ENCODE measurements around the gene DST. TPM values are rescaled to one million over a fixed set of nuclear protein-coding genes. Genes with fewer than 3 reads are reported as not detected.
"Not testable (repeated sequence)": the region's sequence is repeated elsewhere in the genome, so short reads cannot be mapped to it uniquely, and the experiment has no call there.

DST gene
- total RNA-seq, 2 experiments from 2014 or later, result 5.7 to 5.9 TPM

DNA sequence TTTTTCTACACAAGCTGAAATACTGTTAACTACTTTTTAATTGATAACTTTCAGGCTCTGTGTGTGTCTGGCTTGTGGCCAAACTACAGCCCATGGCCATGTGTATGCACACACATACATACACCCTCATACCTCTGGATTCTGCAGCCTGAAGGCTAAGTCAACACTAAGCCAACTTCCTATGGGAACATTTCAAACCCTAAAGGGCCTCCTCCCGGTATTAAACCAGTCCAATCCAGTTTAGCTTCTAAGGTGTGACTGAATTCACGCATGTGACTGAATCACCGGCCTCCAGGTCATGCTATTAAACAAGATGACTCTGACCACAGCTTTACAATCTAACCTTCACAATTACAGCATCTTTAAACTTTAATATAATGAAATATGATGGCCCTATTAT, 20.7 kb upstream of the DST start:
- Histone ChIP-seq H3K4me1 (ENCODE audit: insufficient read depth, low read length) (no peaks in the 10 kb centered on the region), H3K4me3 (ENCODE audit: low read length) (no peak overlapping the region), H3K27me3 (ENCODE audit: control insufficient read depth in 1 of 2, insufficient read depth in 2 of 2, low read length in 2 of 2) (no peaks in the 10 kb centered on the region), H3K36me3 (ENCODE audit: insufficient read depth, low read length) (no peaks in the 10 kb centered on the region), H3K27ac (ENCODE audit: low read depth in 1 of 2, low read length in 2 of 2) (no peak overlapping the region), H3K9me3 (ENCODE audit: control insufficient read depth in 1 of 2, insufficient read depth in 1 of 2, low read length in 2 of 2) (no peaks in the 10 kb centered on the region)
- intact Hi-C loops (cut with DNase I, micrococcal nuclease), result no loop called here
- DNase-seq (no peak), ATAC-seq (ENCODE audit: poor library complexity) (no peak)
- H3K27me3 Mint-ChIP-seq, result no peaks in the 10 kb centered on the region
- ChIA-PET CTCF (no interaction called here), POLR2A (no interaction called here)
- no peaks in the 10 kb centered on the region for H3K36me3 Mint-ChIP-seq (ENCODE audit: low read depth)
- H3K4me1 Mint-ChIP-seq (ENCODE audit: low read depth), result no peaks in the 10 kb centered on the region
- H3K4me3 Mint-ChIP-seq, result no peak overlapping the region
- TF ChIP-seq, protein P1, sequence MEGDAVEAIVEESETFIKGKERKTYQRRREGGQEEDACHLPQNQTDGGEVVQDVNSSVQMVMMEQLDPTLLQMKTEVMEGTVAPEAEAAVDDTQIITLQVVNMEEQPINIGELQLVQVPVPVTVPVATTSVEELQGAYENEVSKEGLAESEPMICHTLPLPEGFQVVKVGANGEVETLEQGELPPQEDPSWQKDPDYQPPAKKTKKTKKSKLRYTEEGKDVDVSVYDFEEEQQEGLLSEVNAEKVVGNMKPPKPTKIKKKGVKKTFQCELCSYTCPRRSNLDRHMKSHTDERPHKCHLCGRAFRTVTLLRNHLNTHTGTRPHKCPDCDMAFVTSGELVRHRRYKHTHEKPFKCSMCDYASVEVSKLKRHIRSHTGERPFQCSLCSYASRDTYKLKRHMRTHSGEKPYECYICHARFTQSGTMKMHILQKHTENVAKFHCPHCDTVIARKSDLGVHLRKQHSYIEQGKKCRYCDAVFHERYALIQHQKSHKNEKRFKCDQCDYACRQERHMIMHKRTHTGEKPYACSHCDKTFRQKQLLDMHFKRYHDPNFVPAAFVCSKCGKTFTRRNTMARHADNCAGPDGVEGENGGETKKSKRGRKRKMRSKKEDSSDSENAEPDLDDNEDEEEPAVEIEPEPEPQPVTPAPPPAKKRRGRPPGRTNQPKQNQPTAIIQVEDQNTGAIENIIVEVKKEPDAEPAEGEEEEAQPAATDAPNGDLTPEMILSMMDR (IDR thresholded peaks at IDR 0.05), result no peak
- no peak overlapping the region for H3K27ac Mint-ChIP-seq
- H3K9me3 Mint-ChIP-seq, result no peaks in the 10 kb centered on the region

DNA sequence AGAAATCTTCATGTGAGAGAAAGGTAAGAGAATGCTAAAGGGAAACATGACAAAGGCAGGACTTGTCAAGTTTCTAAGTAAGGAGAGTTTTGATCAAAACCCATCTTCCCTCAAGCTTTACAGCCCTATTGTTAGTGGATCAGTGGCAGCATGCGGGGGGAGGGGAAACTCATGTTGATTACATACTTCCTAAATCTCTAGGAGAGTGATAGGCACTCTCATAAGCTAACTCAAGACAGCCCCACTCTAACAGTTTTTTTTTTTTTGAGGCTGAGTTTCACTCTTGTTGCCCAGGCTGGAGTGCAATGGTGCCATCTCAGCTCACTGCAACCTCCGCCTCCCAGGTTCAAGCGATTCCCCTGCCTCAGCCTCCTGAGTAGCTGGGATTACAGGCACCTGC, 18.6 kb upstream of the DST start:
- CTCF ChIA-PET; H3K4me3 ChIP-seq (ENCODE audit: low read length); DNase-seq; H3K4me1 ChIP-seq (ENCODE audit: insufficient read depth, low read length); H3K36me3 ChIP-seq (ENCODE audit: insufficient read depth, low read length); H3K27ac ChIP-seq (ENCODE audit: low read depth in 1 of 2, low read length in 2 of 2); intact Hi-C loops (cut with DNase I, micrococcal nuclease); H3K4me3 Mint-ChIP-seq; H3K27me3 ChIP-seq (ENCODE audit: control insufficient read depth in 1 of 2, insufficient read depth in 2 of 2, low read length in 2 of 2); H3K9me3 ChIP-seq (ENCODE audit: control insufficient read depth in 1 of 2, insufficient read depth in 1 of 2, low read length in 2 of 2); H3K36me3 Mint-ChIP-seq (ENCODE audit: low read depth); H3K27me3 Mint-ChIP-seq; ATAC-seq (ENCODE audit: poor library complexity); H3K9me3 Mint-ChIP-seq; H3K4me1 Mint-ChIP-seq (ENCODE audit: low read depth); POLR2A ChIA-PET; H3K27ac Mint-ChIP-seq: not testable (repeated sequence)

DNA sequence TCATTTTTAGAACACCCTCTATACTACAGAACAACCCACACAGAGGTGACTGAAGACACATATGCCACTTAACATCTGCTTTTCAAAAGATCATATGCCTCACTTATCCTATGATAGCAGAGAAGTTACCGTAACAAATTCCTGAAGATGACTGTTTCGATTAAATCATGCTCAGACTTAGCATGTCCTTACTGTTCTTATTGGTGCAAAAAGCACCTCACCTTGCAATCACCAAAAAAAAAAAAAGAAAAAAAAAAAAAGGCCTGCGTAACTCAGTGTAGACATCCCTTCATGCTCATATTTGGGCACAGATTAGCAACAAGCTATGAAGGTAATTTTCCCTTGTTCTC, 17.7 kb upstream of the DST start:
- Mint-ChIP-seq H3K27me3 (no peaks in the 10 kb centered on the region), H3K4me1 (ENCODE audit: low read depth) (no peaks in the 10 kb centered on the region), H3K36me3 (ENCODE audit: low read depth) (no peaks in the 10 kb centered on the region), H3K27ac (no peak overlapping the region), H3K4me3 (no peak overlapping the region), H3K9me3 (no peaks in the 10 kb centered on the region)
- intact Hi-C loops (cut with DNase I, micrococcal nuclease), result no loop called here
- CTCF ChIA-PET, result interaction anchor here (0.7 kb wide), 1 partner anchor 182 kb away, joined by 4 read pairs; no protein-coding TSS in a partner anchor
- DNase-seq, result no peak
- TF ChIP-seq, protein P1 (IDR thresholded peaks at IDR 0.05), result no peak
- Histone ChIP-seq H3K4me3 (ENCODE audit: low read length) (no peak overlapping the region), H3K27me3 (ENCODE audit: control insufficient read depth in 1 of 2, insufficient read depth in 2 of 2, low read length in 2 of 2) (no peaks in the 10 kb centered on the region), H3K9me3 (ENCODE audit: control insufficient read depth in 1 of 2, insufficient read depth in 1 of 2, low read length in 2 of 2) (no peaks in the 10 kb centered on the region), H3K4me1 (ENCODE audit: insufficient read depth, low read length) (no peaks in the 10 kb centered on the region), H3K36me3 (ENCODE audit: insufficient read depth, low read length) (no peaks in the 10 kb centered on the region), H3K27ac (ENCODE audit: low read depth in 1 of 2, low read length in 2 of 2) (no peak overlapping the region)
- ATAC-seq (ENCODE audit: poor library complexity), result no peak
- POLR2A ChIA-PET, result no interaction called here

DNA sequence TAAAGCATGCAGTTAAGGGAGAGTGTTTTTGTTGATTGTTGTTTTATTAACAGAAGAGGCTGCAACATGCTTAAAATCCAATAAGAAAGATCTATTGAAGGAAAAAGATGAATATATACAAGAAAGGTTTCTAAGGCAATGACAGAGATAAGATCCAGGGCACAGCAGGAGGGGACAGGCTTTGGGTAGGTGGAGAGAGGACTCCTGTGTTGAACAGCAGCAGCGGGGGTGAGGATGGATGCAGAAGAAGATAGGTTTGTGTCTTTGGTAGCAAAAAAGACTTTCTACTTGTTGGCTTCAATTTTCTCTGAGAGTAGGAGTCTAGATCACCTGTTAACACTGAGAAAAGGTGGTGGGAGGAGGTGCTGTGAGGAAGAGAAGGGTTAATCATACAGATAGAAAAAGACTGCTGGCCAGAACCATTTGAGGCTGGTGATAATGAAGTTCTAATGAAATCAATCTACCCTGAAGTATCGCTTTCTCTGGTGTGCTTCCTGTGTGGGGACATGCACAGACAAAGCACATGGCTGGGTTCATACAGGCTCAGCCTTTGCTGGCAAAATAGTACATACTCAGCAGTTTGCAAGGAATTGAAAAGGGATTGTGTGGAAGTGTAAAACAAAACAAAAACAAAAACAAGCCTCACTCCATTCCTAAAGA, 17.2 kb upstream of the DST start:
- CTCF ChIA-PET, result no interaction called here
- Histone ChIP-seq H3K4me3 (ENCODE audit: low read length) (no peak overlapping the region), H3K36me3 (ENCODE audit: insufficient read depth, low read length) (no peaks in the 10 kb centered on the region), H3K4me1 (ENCODE audit: insufficient read depth, low read length) (no peaks in the 10 kb centered on the region), H3K9me3 (ENCODE audit: control insufficient read depth in 1 of 2, insufficient read depth in 1 of 2, low read length in 2 of 2) (no peaks in the 10 kb centered on the region), H3K27me3 (ENCODE audit: control insufficient read depth in 1 of 2, insufficient read depth in 2 of 2, low read length in 2 of 2) (no peaks in the 10 kb centered on the region), H3K27ac (ENCODE audit: low read depth in 1 of 2, low read length in 2 of 2) (no peak overlapping the region)
- intact Hi-C loops (cut with DNase I, micrococcal nuclease), result no loop called here
- Mint-ChIP-seq H3K36me3 (ENCODE audit: low read depth) (no peaks in the 10 kb centered on the region), H3K9me3 (no peaks in the 10 kb centered on the region), H3K27me3 (no peaks in the 10 kb centered on the region), H3K4me1 (ENCODE audit: low read depth) (no peaks in the 10 kb centered on the region), H3K4me3 (no peak overlapping the region), H3K27ac (no peak overlapping the region)
- POLR2A ChIA-PET, result no interaction called here
- TF ChIP-seq, protein P1 (IDR thresholded peaks at IDR 0.05), result no peak
- DNase-seq (no peak), ATAC-seq (ENCODE audit: poor library complexity) (no peak)

Data from CD4-positive, alpha-beta T cell (primary cell).